Measurements from ENCODE around the gene ADCY2.

The ADCY2 gene

DNA sequence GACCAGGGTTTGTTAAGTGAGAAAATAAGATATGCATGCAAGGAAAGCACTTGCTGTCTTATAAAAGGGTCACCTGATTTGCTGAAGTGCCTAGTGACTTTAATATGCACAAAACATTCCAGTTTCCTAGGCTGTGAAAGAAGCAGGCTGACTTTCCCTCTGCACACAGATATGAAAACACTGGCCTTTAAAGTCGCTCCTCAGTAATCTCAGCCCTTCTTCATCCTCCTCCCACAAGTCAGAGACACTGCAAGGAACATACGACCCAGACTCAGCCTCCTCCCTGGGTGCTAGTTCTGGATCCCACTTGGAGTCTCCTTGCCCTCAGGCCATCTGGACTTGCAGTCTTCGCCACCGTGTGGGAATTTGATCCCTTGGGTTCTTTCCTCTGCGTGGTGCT lies 288.9 kb downstream of the ADCY2 start:
- TF ChIP-seq, protein P1, sequence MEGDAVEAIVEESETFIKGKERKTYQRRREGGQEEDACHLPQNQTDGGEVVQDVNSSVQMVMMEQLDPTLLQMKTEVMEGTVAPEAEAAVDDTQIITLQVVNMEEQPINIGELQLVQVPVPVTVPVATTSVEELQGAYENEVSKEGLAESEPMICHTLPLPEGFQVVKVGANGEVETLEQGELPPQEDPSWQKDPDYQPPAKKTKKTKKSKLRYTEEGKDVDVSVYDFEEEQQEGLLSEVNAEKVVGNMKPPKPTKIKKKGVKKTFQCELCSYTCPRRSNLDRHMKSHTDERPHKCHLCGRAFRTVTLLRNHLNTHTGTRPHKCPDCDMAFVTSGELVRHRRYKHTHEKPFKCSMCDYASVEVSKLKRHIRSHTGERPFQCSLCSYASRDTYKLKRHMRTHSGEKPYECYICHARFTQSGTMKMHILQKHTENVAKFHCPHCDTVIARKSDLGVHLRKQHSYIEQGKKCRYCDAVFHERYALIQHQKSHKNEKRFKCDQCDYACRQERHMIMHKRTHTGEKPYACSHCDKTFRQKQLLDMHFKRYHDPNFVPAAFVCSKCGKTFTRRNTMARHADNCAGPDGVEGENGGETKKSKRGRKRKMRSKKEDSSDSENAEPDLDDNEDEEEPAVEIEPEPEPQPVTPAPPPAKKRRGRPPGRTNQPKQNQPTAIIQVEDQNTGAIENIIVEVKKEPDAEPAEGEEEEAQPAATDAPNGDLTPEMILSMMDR (IDR thresholded peaks at IDR 0.05; ENCODE audit: insufficient read depth, missing control alignments), result no peak
- FAIRE-seq, result no peak
- DNase-seq (ENCODE audit: insufficient read length, low spot score), result no peak

- TF ChIP-seq, protein P1 (IDR thresholded peaks at IDR 0.05; ENCODE audit: insufficient read depth, missing control alignments), result no peak
- no peak for DNase-seq (ENCODE audit: insufficient read length, low spot score)
- FAIRE-seq, result no peak
These were observed 290.9 kb downstream of the ADCY2 start for GRCh38 chr5:7686794-7687193.

- FAIRE-seq (no peak), DNase-seq (ENCODE audit: insufficient read length, low spot score) (no peak)
- TF ChIP-seq, protein P1 (IDR thresholded peaks at IDR 0.05; ENCODE audit: insufficient read depth, missing control alignments), result no peak
These were observed 294.6 kb downstream of the ADCY2 start for GRCh38 chr5:7690557-7690956.

DNA sequence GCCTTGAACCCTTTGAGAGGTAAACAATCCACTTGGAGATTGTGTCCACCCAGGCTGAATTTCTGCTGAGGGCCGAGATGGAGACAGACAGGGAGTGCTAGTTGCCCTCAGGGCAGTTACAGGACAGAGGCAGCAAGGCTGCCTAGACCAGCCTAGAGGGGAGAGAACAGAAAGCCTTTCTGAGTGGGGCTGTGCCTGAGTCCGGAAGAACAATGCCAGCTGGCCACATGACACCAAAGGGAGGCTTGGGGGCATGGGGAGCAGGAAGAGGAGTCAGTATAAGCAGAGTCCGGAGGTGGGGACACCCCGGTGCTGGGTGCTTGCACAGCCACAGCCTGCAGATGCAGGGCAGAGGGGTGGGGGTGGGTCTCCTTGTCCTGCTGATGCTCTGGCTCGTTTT lies 309.3 kb downstream of the ADCY2 start:
- FAIRE-seq, result no peak
- DNase-seq (ENCODE audit: insufficient read length, low spot score), result no peak
- TF ChIP-seq, protein P1 (IDR thresholded peaks at IDR 0.05; ENCODE audit: insufficient read depth, missing control alignments), result no peak

DNA sequence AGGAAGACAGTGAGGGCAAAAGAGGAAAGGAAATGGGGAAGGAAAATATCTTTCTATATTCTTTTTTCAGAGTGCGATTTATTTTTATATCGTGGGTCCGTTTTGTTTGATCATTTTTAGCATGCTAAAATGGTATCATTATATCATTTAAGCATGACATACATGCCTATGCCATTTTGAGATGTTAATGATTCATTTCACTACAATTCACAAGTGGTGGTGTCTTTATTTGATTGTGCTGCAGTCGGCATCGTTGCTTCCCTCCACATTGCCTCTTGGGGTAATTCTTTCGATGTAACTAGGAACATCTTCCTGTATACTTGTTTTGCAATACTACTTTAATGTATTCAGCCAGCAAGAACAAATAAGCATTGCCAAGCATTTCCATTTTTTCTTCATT lies 309.8 kb downstream of the ADCY2 start:
- FAIRE-seq, result no peak
- DNase-seq (ENCODE audit: insufficient read length, low spot score), result no peak
- TF ChIP-seq, protein P1 (IDR thresholded peaks at IDR 0.05; ENCODE audit: insufficient read depth, missing control alignments), result no peak

- FAIRE-seq (no peak), DNase-seq (ENCODE audit: insufficient read length, low spot score) (no peak)
These were observed 310.3 kb downstream of the ADCY2 start for GRCh38 chr5:7706256-7706655.

GRCh38 chr5:7714119-7714518 lies 318.2 kb downstream of the ADCY2 start:
- DNase-seq (ENCODE audit: insufficient read length, low spot score) (no peak), FAIRE-seq (no peak)
- TF ChIP-seq, protein P1 (IDR thresholded peaks at IDR 0.05; ENCODE audit: insufficient read depth, missing control alignments), result no peak

More at GRCh38 chr5:7706256-7706655, 310.3 kb downstream of the ADCY2 start:
- TF ChIP-seq, protein P1 (IDR thresholded peaks at IDR 0.05; ENCODE audit: insufficient read depth, missing control alignments), result no peak
